ENCODE data around the gene NIPAL4.

Gene NIPAL4

GRCh38 chr5:157519579-157520253, 59.7 kb downstream of the NIPAL4 start:
- TF ChIP-seq CTCF (IDR thresholded peaks at IDR 0.05; ENCODE audit: low read depth, low read length): no peak

GRCh38 chr5:157520911-157521703, 61.1 kb downstream of the NIPAL4 start:
- TF ChIP-seq CTCF (IDR thresholded peaks at IDR 0.05; ENCODE audit: low read depth, low read length): no peak

More at GRCh38 chr5:157519579-157520253, 59.7 kb downstream of the NIPAL4 start:
- DNase-seq (ENCODE audit: extremely low read depth, low read depth): no peak

GRCh38 chr5:157521704-157522029, 61.7 kb downstream of the NIPAL4 start:
- TF ChIP-seq CTCF (IDR thresholded peaks at IDR 0.05; ENCODE audit: low read depth, low read length): no peak
- DNase-seq (ENCODE audit: extremely low read depth, low read depth): no peak

More at GRCh38 chr5:157520911-157521703, 61.1 kb downstream of the NIPAL4 start:
- no peak for DNase-seq (ENCODE audit: extremely low read depth, low read depth)

- no peak for TF ChIP-seq CTCF (IDR thresholded peaks at IDR 0.05; ENCODE audit: low read depth, low read length)
- DNase-seq (ENCODE audit: extremely low read depth, low read depth): no peak
Measured at GRCh38 chr5:157523976-157524375, 64.0 kb downstream of the NIPAL4 start.
